HCT116 (cell line): Measurements from ENCODE around the gene ICAM1. TPM values are rescaled to one million over a fixed set of nuclear protein-coding genes. Genes with fewer than 3 reads are reported as not detected.

ENCODE experiments used
- ATAC-seq: fragments of 200-7000 bp; cut with Tn5 transposase; 2 replicates; pipeline ENCODE4 v1.9.1; 2020; ENCODE audit warnings: mild to moderate bottlenecking, moderate library complexity
- BruUV-seq: library from RNA; stranded (reverse); fragments of 400-500 nt; replicated peaks from 2 replicates; lab custom pipeline; 2021; lab: Mats Ljungman, UMichigan
- CTCF ChIA-PET: fragments of 300-600 bp; sonication (Branson Sonifier 250); formaldehyde crosslinking; loops from one replicate; lab custom pipeline; 2021; ENCODE audit warnings: antibody characterized with exemption; lab: Charles Lee
- POLR2A ChIA-PET: fragments of 300-600, 350-600 bp; sonication (Branson Sonifier 250); formaldehyde crosslinking; loops from one replicate; lab custom pipeline; 2021; ENCODE audit warnings: antibody characterized with exemption; lab: Charles Lee
- RAD21 ChIA-PET, 2 experiments: fragments of 300-600 bp; sonication (Branson Sonifier 250); formaldehyde crosslinking; loops; one replicate each; lab custom pipeline; 2023; ENCODE audit warnings: low total read pairs in 2 of 2; ENCODE audit not compliant: uncharacterized antibody in 2 of 2, unreplicated experiment in 2 of 2, low non-redundant PET in 1 of 2; lab: Charles Lee
- DNase-seq: peaks from one replicate; pipeline ENCODE4 v3.0.0-alpha.2; 2010; ENCODE audit warnings: low read depth, low spot score
- H2AFZ ChIP-seq: fragments of 200-600 bp; shearing (Covaris generic), sonication (generic); 2 replicates; pipeline ENCODE4 v1.6.1; 2017; ENCODE audit warnings: low read depth, mixed run types, mixed read lengths, antibody characterized with exemption, low read length; ENCODE audit not compliant: poor library complexity, severe bottlenecking
- H3K27ac ChIP-seq: 2 replicates; pipeline ENCODE4 v1.5.1; 2012; ENCODE audit warnings: low read depth, low read length
- H3K27me3 ChIP-seq: fragments of 200-600 bp; sonication (generic); 2 replicates; pipeline ENCODE4 v1.6.1; 2016; ENCODE audit warnings: mixed run types, low read length, mixed read lengths; ENCODE audit not compliant: insufficient read depth
- H3K36me3 ChIP-seq, 2 experiments: fragments of 200-500 bp in 1 of 2; fragments of 200-600 bp in 1 of 2; sonication (Bioruptor generic) in 1 of 2; sonication (generic) in 1 of 2; 2 replicates each; pipeline versions ENCODE4 v1.5.1 to v1.6.1; 2014 to 2016; ENCODE audit warnings: low read length in 2 of 2, inconsistent platforms in 1 of 2, mixed read lengths in 1 of 2, mixed run types in 1 of 2; ENCODE audit not compliant: insufficient read depth in 2 of 2, control insufficient read depth in 1 of 2
- H3K4me1 ChIP-seq, 2 experiments: fragments of 200-600 bp in 1 of 2; sonication (generic) in 1 of 2; 2 replicates each; pipeline versions ENCODE4 v1.5.1 to v1.6.1; 2012 to 2017; ENCODE audit warnings: low read length in 2 of 2, inconsistent platforms in 1 of 2, mild to moderate bottlenecking in 1 of 2, mixed read lengths in 1 of 2, mixed run types in 1 of 2, moderate library complexity in 1 of 2; ENCODE audit not compliant: insufficient read depth in 2 of 2, control insufficient read depth in 1 of 2
- H3K4me2 ChIP-seq: fragments of 200-600 bp; sonication (generic); 2 replicates; pipeline ENCODE4 v1.6.1; 2017; ENCODE audit warnings: mixed run types, low read length, mixed read lengths
- H3K4me3 ChIP-seq, 2 experiments: fragments of 200-600 bp in 1 of 2; sonication (generic) in 1 of 2; replicated peaks in 1 of 2; 2 replicates each; pipeline ENCODE4 v1.5.1; 2011 to 2016; ENCODE audit warnings: low read length in 2 of 2, control low read depth in 1 of 2, low read depth in 1 of 2, mild to moderate bottlenecking in 1 of 2, mixed read lengths in 1 of 2, mixed run types in 1 of 2
- H3K79me2 ChIP-seq: fragments of 200-600 bp; sonication (generic); 2 replicates; pipeline ENCODE4 v1.6.1; 2017; ENCODE audit warnings: mild to moderate bottlenecking, mixed run types, low read length, moderate library complexity, mixed read lengths; ENCODE audit not compliant: insufficient read depth
- H3K9ac ChIP-seq: fragments of 200-600 bp; sonication (generic); 2 replicates; pipeline ENCODE4 v1.6.1; 2016; ENCODE audit warnings: low read length, mixed read lengths
- H3K9me2 ChIP-seq: fragments of 200-600 bp; sonication (generic), shearing (Covaris generic); 2 replicates; pipeline ENCODE4 v1.6.1; 2017; ENCODE audit warnings: mixed run types, mild to moderate bottlenecking, moderate library complexity; ENCODE audit not compliant: insufficient read depth
- H3K9me3 ChIP-seq, 2 experiments: fragments of 200-500 bp in 1 of 2; fragments of 200-600 bp in 1 of 2; sonication (Bioruptor generic) in 1 of 2; sonication (generic) in 1 of 2; 2 replicates each; pipeline ENCODE4 v1.6.1; 2014 to 2017; ENCODE audit warnings: low read length in 2 of 2, mixed read lengths in 2 of 2, inconsistent platforms in 1 of 2, low read depth in 1 of 2, mild to moderate bottlenecking in 1 of 2, mixed run types in 1 of 2, moderate library complexity in 1 of 2; ENCODE audit not compliant: control insufficient read depth in 1 of 2, insufficient read depth in 1 of 2
- H4K20me1 ChIP-seq: fragments of 200-600 bp; sonication (generic), shearing (Covaris generic); 2 replicates; pipeline ENCODE4 v1.6.1; 2017; ENCODE audit warnings: mixed run types, mild to moderate bottlenecking, moderate library complexity; ENCODE audit not compliant: insufficient read depth
- CBX3 ChIP-seq: IDR thresholded peaks from 2 replicates; pipeline ENCODE4 v1.6.1; 2012; ENCODE audit warnings: low read depth
- CEBPB ChIP-seq: IDR thresholded peaks from 2 replicates; pipeline ENCODE4 v1.6.1; 2012; ENCODE audit warnings: low read depth
- EGR1 ChIP-seq: IDR thresholded peaks from 2 replicates; pipeline ENCODE4 v1.6.1; 2012; ENCODE audit warnings: low read depth
- ELF1 ChIP-seq: IDR thresholded peaks from 2 replicates; pipeline ENCODE4 v1.6.1; 2012; ENCODE audit warnings: low read depth, borderline replicate concordance
- FOSL1 ChIP-seq: IDR thresholded peaks from 2 replicates; pipeline ENCODE4 v1.6.1; 2012; ENCODE audit warnings: low read depth
- JUND ChIP-seq: IDR thresholded peaks from 2 replicates; pipeline ENCODE4 v1.6.1; 2012
- POLR2AphosphoS5 ChIP-seq: IDR thresholded peaks from 2 replicates; pipeline ENCODE4 v1.6.1; 2011; ENCODE audit warnings: mild to moderate bottlenecking, low read depth, low read length, moderate library complexity
- RAD21 ChIP-seq: IDR thresholded peaks from 2 replicates; pipeline ENCODE4 v1.6.1; 2012; ENCODE audit warnings: low read depth, mild to moderate bottlenecking
- SIN3A ChIP-seq: IDR thresholded peaks from 2 replicates; pipeline ENCODE4 v1.6.1; 2012; ENCODE audit warnings: low read depth
- SP1 ChIP-seq: IDR thresholded peaks from 2 replicates; pipeline ENCODE4 v1.6.1; 2012; ENCODE audit warnings: low read depth
- SRF ChIP-seq: IDR thresholded peaks from 2 replicates; pipeline ENCODE4 v1.6.1; 2012; ENCODE audit warnings: low read depth
- TCF7L2 ChIP-seq: IDR thresholded peaks from 2 replicates; pipeline ENCODE4 v1.7.0; 2011; ENCODE audit warnings: borderline replicate concordance, inconsistent platforms; ENCODE audit not compliant: insufficient read depth, insufficient read length; ENCODE audit errors: extremely low read depth
- ZFX ChIP-seq: fragments of 450-650 bp; IDR thresholded peaks from 2 replicates; pipeline ENCODE4 v1.6.1; 2017
- ZNF274 ChIP-seq: fragments of 200-500 bp; sonication (Bioruptor generic); IDR thresholded peaks from 2 replicates; pipeline ENCODE4 v1.6.1; 2014; ENCODE audit warnings: mild to moderate bottlenecking, low read depth, low read length, inconsistent platforms
- intact Hi-C: fragments of 100-400 bp; cut with micrococcal nuclease; formaldehyde crosslinking; loops from 2 replicates; pipeline ENCODE4 v1.10.0; 2022
- total RNA-seq: library from RNA; stranded (reverse); gene quantifications from one replicate; pipeline ENCODE4 v1.2.1, GENCODE V29; 2021; ENCODE audit not compliant: unreplicated experiment
- TF ChIP-seq, protein P1 (sequence below): IDR thresholded peaks from 2 replicates; pipeline ENCODE4 v1.6.1; 2012
- TF ChIP-seq, protein P2 (sequence below): IDR thresholded peaks from 2 replicates; pipeline ENCODE4 v1.6.1; 2012
- TF ChIP-seq, protein P3 (sequence below): IDR thresholded peaks from 2 replicates; pipeline ENCODE4 v1.6.1; 2012; ENCODE audit warnings: low read depth
- TF ChIP-seq, protein P4 (sequence below), 3 experiments: fragments of 200-600 bp in 1 of 3; sonication (generic) in 1 of 3; IDR thresholded peaks in 2 of 3; conservative IDR thresholded peaks in 1 of 3; 2 replicates each; pipeline ENCODE4 v1.5.1; 2012 to 2017; ENCODE audit warnings: low read depth in 2 of 3, low read length in 2 of 3, antibody characterized with exemption in 1 of 3, borderline replicate concordance in 1 of 3, control low read depth in 1 of 3, mild to moderate bottlenecking in 1 of 3, mixed read lengths in 1 of 3, mixed run types in 1 of 3, moderate library complexity in 1 of 3; ENCODE audit not compliant: insufficient read depth in 1 of 3
- TF ChIP-seq, protein P5 (sequence below): IDR thresholded peaks from 2 replicates; pipeline ENCODE4 v1.6.1; 2011; ENCODE audit warnings: mild to moderate bottlenecking, low read length, moderate library complexity; ENCODE audit not compliant: insufficient replicate concordance; ENCODE audit errors: extremely low read depth

ICAM1 gene
- total RNA-seq, 1 experiment from 2014 or later, result 5.0 TPM

DNA sequence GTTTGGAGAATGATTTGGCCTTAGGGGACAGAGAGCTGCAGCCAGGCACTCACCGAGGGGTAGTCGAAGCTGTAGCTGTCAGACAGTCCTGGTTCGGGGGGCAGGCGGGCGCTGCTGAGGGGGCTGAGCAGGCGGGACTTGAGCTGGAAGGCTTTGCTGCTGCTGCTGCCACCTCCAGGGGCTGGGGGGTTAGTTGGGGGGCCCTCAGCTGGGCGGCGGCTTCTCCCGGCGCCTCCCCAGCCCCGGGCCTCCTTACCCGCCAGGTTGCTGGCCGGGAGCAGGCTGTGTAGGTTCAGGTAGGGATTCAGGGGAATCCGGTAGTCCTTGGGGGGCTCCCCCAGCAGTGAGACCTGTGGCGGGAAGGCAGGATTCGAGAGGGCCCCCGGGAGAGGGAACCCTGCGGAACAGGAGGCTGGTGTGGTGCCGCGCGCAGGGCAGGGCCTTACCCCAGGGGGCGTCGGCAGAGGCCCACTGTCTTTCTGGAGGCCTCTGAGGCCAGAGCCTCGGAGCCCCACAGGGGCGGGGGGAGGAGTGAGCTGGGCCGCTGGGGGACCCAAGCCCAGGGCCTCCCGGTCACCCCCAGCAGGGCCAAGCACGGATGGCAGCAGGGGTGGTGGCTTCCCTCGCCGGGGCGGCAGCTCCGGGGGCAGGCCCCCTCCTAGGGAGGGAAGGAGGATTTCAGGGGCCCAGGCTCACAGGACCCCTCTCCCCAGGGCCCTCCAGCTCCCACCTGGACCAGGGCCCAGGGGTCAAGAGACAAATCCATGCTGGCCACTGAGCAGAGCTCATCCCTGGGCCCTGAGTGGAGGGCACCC lies 49.9 kb downstream of the ICAM1 start:
- no peak for ATAC-seq
- no TSS peak for BruUV-seq

More for the DNA sequence above, 49.9 kb downstream of the ICAM1 start:
- H3K4me1 ChIP-seq, result peaks cover 0 to 10% of the 10 kb centered on the region in 2 experiments; a peak in 2 of 4 replicates
- H3K27me3 ChIP-seq, result no peaks in the 10 kb centered on the region
- ChIA-PET RAD21 (no interaction called here), POLR2A (no interaction called here), CTCF (no interaction called here)
- TF ChIP-seq CBX3, result no peak
- no peak for TF ChIP-seq POLR2AphosphoS5
- TF ChIP-seq ZNF274, result no peak
- TF ChIP-seq, protein P1, sequence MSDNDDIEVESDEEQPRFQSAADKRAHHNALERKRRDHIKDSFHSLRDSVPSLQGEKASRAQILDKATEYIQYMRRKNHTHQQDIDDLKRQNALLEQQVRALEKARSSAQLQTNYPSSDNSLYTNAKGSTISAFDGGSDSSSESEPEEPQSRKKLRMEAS, result no peak
- no peak for TF ChIP-seq JUND
- no peak for TF ChIP-seq RAD21
- TF ChIP-seq, protein P2, sequence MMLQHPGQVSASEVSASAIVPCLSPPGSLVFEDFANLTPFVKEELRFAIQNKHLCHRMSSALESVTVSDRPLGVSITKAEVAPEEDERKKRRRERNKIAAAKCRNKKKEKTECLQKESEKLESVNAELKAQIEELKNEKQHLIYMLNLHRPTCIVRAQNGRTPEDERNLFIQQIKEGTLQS, result no peak
- no peak for TF ChIP-seq TCF7L2
- no peak for TF ChIP-seq CEBPB
- no peak for TF ChIP-seq ELF1
- no peak for TF ChIP-seq FOSL1
- no peak for TF ChIP-seq SRF
- TF ChIP-seq, protein P3, sequence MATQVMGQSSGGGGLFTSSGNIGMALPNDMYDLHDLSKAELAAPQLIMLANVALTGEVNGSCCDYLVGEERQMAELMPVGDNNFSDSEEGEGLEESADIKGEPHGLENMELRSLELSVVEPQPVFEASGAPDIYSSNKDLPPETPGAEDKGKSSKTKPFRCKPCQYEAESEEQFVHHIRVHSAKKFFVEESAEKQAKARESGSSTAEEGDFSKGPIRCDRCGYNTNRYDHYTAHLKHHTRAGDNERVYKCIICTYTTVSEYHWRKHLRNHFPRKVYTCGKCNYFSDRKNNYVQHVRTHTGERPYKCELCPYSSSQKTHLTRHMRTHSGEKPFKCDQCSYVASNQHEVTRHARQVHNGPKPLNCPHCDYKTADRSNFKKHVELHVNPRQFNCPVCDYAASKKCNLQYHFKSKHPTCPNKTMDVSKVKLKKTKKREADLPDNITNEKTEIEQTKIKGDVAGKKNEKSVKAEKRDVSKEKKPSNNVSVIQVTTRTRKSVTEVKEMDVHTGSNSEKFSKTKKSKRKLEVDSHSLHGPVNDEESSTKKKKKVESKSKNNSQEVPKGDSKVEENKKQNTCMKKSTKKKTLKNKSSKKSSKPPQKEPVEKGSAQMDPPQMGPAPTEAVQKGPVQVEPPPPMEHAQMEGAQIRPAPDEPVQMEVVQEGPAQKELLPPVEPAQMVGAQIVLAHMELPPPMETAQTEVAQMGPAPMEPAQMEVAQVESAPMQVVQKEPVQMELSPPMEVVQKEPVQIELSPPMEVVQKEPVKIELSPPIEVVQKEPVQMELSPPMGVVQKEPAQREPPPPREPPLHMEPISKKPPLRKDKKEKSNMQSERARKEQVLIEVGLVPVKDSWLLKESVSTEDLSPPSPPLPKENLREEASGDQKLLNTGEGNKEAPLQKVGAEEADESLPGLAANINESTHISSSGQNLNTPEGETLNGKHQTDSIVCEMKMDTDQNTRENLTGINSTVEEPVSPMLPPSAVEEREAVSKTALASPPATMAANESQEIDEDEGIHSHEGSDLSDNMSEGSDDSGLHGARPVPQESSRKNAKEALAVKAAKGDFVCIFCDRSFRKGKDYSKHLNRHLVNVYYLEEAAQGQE, result no peak
- TF ChIP-seq ZFX, result no peak
- no peak for TF ChIP-seq SIN3A
- TF ChIP-seq, protein P4, sequence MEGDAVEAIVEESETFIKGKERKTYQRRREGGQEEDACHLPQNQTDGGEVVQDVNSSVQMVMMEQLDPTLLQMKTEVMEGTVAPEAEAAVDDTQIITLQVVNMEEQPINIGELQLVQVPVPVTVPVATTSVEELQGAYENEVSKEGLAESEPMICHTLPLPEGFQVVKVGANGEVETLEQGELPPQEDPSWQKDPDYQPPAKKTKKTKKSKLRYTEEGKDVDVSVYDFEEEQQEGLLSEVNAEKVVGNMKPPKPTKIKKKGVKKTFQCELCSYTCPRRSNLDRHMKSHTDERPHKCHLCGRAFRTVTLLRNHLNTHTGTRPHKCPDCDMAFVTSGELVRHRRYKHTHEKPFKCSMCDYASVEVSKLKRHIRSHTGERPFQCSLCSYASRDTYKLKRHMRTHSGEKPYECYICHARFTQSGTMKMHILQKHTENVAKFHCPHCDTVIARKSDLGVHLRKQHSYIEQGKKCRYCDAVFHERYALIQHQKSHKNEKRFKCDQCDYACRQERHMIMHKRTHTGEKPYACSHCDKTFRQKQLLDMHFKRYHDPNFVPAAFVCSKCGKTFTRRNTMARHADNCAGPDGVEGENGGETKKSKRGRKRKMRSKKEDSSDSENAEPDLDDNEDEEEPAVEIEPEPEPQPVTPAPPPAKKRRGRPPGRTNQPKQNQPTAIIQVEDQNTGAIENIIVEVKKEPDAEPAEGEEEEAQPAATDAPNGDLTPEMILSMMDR (IDR thresholded peaks at IDR 0.05 in 2 of 3, conservative IDR thresholded peaks at IDR 0.05 in 1 of 3; ENCODE audit: borderline replicate concordance in 1 of 3, insufficient read depth in 1 of 3, low read depth in 2 of 3, low read length in 2 of 3), result no peak
- TF ChIP-seq, protein P5, sequence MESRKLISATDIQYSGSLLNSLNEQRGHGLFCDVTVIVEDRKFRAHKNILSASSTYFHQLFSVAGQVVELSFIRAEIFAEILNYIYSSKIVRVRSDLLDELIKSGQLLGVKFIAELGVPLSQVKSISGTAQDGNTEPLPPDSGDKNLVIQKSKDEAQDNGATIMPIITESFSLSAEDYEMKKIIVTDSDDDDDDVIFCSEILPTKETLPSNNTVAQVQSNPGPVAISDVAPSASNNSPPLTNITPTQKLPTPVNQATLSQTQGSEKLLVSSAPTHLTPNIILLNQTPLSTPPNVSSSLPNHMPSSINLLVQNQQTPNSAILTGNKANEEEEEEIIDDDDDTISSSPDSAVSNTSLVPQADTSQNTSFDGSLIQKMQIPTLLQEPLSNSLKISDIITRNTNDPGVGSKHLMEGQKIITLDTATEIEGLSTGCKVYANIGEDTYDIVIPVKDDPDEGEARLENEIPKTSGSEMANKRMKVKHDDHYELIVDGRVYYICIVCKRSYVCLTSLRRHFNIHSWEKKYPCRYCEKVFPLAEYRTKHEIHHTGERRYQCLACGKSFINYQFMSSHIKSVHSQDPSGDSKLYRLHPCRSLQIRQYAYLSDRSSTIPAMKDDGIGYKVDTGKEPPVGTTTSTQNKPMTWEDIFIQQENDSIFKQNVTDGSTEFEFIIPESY, result no peak
- TF ChIP-seq EGR1, result no peak
- TF ChIP-seq SP1, result no peak
- H3K9me3 ChIP-seq, result no peaks in the 10 kb centered on the region
- H4K20me1 ChIP-seq, result no peaks in the 10 kb centered on the region
- peaks cover 16 to 33% of the 10 kb centered on the region in 2 experiments; a peak in 3 of 4 replicates for H3K36me3 ChIP-seq
- no peak overlapping the region for H3K4me3 ChIP-seq
- intact Hi-C loops, result no loop called here
- no peak overlapping the region for H3K4me2 ChIP-seq
- H3K79me2 ChIP-seq, result no peaks in the 10 kb centered on the region; the same call in 1 of the 2 replicates
- H3K27ac ChIP-seq, result no peak overlapping the region
- no peak overlapping the region for H3K9ac ChIP-seq
- H3K9me2 ChIP-seq, result no peaks in the 10 kb centered on the region
- DNase-seq, result no peak
- no peak overlapping the region for H2AFZ ChIP-seq
